ENCODE measurements around the gene PPIF.

PPIF gene

DNA sequence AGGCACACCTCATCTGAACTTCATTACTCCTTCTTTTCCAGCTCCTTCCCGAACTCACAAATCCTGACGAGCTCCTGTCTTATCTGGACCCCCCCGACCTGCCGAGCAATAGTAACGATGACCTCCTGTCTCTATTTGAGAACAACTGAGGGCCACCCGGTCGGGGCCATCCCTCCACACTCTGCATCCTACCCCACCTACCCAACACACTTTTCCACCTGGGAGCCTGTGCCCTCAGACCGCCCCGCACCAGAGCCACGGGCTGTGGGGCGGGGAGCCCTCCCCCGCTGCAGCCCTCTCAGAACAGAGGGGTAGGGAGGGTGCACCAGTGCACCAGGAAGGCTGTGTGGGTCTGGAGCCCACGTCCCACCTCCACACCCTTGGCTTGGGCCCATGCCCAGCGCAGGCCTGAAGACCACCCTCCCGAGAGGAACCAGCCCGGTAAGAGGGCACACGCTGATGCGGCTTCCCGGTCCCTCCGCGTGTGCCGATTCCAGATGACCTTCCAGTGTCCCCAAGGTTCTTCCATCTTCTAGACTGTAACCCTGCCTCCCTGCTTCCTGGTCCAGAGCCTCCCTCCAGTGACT is 34.6 kb upstream of the PPIF start:
- intact Hi-C loops (cut with DNase I) = no loop called here

DNA sequence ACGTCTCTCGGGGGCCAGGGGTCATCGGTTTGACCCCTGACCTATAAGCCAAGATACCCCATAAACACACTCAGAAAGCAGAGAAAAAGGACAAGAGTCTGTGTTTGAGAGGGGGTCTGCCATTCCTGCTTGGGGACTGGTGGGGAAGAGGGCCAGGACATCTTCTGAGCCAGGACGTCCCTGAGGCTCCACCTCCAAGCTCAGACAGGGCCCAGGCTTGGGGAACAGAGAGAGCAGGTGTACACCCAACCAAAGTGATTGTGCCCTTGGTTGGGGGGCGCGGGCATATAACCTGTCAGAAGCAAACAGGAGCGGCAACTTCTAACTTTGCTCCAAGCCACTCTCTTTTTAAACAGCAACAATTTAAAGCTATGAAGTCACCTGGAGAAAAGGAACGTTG is 33.9 kb upstream of the PPIF start:
- DNase-seq = peak in 1 of 10 donors; percentile 37
- intact Hi-C loops (cut with DNase I) = no loop called here

More for the DNA sequence above, 34.6 kb upstream of the PPIF start:
- peak in 3 of 10 donors; percentile 18 to 57 (median 52) for DNase-seq

DNA sequence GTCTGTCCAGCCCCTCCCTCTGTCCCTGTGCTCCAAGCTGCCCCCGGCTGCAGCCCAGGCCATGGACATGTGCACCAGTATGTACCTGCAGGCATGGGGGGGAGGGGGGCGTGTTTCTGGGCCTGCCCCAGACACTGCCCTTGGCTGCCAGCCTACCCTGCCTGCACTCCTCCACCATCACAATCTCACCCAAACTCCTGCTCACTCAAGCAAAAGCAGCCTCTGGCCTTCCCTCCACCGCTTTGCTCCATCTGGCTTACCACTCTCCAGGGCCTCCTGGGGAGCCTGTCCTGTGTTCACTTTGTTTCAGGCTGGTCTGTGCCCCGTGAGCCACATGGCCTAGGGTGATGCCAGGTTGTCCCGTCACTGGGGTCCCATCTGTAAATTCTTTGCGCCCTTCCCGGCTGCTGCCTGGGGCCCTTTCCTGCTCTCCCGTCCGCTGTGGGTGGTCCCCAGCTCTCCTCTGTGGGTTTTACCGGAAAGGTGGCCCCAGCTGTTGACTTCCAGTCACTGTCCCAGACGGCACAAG is 33.3 kb upstream of the PPIF start:
- DNase-seq = peak in 4 of 10 donors; percentile 18 to 67 (median 61)
- intact Hi-C loops (cut with DNase I) = no loop called here

DNA sequence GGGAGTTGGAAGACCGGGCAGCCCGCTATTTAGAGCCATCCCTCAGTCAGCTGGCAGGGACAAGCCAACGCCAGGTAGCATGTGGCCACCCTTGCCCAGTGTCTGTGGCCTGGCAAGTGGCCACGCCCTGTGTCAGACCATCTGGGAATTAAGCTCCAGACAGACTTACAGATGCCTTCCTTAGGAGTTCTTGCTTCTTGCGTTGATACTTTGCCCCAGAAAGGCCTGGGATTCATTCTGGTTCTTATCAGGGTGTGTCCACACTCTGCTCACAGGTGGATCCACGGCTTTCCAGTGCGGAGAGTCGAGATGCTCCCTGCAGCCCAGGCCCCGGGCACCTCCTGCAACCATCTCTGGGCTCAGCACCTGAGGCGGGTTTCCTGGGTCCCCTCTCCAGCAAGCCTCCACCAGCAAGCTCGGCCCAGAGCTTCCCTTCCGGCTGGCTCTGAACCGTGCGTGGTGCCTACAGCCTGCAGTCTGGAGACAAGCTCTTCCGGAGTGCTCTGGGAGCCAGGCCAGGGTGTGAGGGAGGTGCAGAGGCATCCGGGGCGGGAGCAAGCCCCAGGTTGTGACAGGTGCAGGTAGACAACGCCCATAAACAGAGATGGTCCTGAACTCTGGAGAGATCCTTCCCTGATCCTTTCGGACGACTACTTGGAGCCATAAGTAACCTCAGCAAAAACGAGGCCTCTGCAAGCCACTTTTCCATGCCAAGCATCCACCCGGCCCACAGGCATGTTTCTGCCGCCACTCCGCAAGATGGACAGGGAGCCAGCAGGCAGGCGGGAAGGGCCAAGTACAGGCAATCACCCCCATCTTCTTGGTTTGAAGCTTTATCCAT is 32.3 kb upstream of the PPIF start:
- DNase-seq = peak in 4 of 10 donors; percentile 28 to 88 (median 78)

DNA sequence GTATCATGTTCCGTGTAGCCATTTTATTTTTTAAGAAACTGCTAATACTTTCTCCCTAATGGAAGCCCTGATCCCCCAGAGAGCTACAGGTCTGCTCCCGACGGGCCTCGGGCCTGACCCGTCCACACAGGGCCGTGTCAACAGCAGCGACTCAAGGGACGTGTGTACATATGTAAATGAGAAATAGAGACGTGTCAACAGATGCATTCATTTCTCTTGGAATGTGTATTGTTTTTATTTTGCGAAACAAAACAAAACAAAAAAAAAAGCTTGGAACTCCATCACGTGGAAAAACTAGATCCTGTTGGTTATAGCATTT is 31.7 kb upstream of the PPIF start:
- DNase-seq = peak in 1 of 10 donors; percentile 50
- intact Hi-C loops (cut with DNase I) = no loop called here

More for the DNA sequence above, 32.3 kb upstream of the PPIF start:
- intact Hi-C loops (cut with DNase I) = no loop called here

DNA sequence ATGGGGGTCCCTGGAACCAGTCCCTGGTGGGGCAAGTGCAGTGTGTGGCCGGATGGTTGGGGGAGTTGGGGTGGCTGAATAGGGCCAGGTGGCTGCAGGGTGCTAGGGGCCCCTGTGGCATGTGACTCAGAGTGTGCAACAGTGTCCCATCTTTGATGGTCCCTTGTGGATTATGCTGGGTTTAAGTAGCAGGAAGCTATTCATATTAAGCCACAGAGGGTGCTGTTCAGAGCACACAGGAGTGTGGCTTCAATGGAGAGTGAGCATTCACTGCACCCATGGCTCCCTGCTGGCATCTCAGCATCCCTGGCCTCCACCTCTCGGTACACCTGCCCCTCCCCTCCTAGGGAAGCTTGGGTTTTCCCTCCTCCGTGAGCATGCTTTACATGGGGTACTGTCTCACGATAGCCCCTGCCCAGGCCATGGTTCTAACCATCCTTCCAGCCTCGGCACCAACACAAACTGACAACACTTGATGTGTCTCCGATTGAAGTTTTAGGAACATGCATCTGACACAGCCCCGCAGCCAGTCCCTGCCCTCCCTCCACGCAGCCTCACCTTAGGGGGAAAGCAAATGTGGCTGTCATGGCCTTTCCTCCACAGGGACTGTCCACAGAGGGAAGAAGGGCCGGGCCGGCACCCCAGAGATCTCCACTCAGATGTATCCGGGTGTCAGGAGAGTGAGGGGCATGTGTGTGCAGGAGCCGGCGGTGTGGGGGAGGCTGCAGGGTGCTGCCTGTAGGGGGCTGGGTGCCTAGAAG is 30.4 kb upstream of the PPIF start:
- intact Hi-C loops (cut with DNase I) = no loop called here
- peak in 3 of 10 donors; percentile 22 to 66 (median 23) for DNase-seq

DNA sequence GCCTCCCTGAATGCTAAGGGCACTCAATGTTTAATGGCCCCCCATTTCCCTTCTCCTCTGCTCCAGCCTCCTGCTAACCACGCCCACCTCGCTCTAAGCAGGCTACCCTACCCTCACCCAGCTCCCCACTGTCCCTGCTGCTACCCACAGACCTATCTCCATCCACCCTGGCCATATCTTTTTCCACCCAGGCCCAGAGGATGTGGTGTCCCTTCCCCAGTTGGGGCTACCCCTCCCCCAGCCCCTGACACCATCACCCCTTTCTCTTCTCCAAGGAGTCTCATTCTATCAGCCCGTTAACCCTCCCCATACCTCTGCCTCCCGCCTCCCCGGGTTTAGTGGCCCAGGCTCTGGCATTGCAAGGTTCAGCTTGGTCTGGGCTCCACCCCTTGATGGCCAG is 28.9 kb upstream of the PPIF start:
- DNase-seq = peak in 2 of 10 donors; percentile 3 to 15
- intact Hi-C loops (cut with DNase I) = no loop called here

DNA sequence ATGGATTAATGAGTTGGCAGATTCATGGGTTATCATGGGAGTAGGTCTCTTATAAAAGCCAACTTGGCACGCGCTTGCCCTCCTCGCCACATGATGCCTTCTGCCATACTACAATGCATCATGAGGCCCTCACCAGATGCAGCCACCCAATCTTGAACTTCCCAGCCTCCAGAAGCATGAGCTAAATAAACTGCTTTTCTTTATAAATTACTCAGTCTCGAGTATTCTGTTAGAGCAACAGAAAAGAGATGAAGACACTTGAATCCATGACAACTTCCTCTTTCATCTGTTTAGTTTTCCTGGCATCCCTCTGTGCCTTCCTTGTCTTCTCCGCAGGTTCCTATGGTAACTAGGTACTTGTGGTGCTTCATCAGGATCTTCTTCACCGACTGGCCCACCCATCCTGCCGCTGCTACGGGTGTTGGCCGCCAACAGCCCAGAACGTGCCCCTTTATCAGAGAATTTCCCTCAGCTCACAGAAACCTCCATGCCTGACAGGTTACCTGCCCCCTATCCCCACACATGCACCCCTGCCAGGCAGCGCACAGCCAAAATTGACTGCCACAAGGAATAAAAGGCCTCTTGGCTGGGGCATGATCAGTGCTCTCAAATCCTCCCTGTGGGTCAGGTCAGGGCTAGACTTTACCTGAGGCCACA is 28.0 kb upstream of the PPIF start:
- DNase-seq = peak in 2 of 10 donors; percentile 53 to 60

DNA sequence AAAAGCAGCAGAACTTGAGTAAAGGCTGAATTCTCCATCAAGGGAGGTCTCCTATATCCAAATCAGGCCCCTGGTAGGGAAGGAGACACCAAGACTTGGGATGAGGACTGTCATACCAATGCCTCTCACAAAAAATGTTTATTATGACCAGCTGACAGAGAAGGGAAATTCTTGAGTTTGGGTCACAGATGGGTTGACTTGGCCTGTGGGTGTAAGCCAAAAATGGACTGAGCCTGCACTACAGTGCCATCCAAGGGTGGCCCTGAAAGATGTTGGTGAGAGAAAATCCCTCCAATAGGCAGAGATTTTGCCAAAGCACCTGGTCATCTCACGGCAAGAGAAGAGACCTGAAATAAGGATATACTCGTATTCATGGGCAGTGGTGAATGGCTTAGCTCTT is 27.0 kb upstream of the PPIF start:
- intact Hi-C loops (cut with DNase I) = no loop called here

More for the DNA sequence above, 28.0 kb upstream of the PPIF start:
- intact Hi-C loops (cut with DNase I) = no loop called here

DNA sequence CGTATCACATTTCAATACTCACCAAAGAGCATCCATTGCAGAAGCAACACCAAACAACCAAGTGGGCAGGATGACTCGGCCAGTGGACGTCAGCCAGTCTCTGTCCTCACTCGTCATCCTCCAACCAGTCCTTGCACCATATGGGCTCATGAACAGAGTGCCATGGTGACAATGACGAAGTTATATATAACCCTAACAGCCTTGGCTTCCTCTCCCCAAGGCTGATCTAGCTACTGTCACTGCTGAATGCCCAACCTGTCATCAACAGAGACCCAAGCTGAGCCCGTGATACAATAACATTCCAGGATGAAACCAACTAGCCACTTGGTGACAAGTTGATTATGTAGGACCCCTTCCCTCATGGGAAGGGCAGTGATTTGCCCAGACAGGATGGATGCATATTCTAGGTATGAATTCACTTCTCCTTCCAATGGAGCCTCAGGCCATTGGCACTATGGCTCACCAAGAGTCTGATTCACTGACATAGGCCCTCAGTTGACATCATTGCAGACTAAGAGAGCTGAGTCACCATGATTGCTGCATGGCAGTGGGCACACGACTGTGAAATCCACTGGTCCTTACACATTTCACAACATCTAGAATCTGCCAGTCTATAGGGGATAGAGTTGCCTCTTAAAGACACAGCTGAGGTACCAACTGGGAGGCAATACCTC is 26.3 kb upstream of the PPIF start:
- intact Hi-C loops (cut with DNase I) = no loop called here

More for the DNA sequence above, 27.0 kb upstream of the PPIF start:
- DNase-seq = no peak

DNA sequence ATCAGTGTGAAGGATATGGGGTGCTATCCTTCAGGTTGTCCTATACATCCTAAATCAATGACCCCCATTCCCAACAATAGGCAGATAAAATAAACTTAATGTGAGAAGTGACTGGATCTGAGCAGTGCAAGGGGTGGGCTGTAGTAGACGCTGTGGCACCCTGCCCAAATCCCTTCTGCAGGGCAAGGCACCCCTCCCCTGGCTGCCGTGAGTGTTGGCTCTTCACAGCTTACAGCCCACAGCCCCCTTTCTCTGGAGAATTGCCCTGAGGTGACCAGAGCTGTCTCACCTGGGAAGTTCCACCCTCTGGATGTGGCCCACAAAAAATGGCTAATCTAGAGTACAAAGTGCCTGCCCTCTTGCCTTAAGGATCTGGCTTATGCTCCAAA is 25.8 kb upstream of the PPIF start:
- intact Hi-C loops (cut with DNase I) = no loop called here
- DNase-seq = peak in 2 of 10 donors; percentile 14 to 52

More for the DNA sequence above, 26.3 kb upstream of the PPIF start:
- peak in 2 of 10 donors; percentile 76 to 87 for DNase-seq

DNA sequence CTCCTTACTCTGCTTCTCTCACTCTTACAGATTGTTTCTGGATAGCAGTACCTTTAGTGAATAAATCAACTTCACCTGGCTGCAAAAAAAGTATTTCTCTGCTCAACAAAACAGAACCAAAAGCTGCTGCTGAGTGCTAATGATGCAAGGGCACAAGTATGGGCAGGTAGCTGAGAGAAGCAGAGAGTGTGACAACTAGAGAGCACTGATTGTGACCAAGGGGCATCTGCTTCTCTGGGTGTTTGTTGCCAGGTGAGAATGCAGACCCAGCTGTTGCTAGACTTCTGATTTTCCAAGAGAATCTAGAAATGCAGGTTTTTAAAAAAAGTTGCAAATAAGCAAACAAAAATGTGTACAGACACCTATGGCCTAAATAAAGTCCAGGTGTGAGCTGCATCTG is 25.3 kb upstream of the PPIF start:
- no peak for DNase-seq
- intact Hi-C loops (cut with DNase I) = no loop called here

DNA sequence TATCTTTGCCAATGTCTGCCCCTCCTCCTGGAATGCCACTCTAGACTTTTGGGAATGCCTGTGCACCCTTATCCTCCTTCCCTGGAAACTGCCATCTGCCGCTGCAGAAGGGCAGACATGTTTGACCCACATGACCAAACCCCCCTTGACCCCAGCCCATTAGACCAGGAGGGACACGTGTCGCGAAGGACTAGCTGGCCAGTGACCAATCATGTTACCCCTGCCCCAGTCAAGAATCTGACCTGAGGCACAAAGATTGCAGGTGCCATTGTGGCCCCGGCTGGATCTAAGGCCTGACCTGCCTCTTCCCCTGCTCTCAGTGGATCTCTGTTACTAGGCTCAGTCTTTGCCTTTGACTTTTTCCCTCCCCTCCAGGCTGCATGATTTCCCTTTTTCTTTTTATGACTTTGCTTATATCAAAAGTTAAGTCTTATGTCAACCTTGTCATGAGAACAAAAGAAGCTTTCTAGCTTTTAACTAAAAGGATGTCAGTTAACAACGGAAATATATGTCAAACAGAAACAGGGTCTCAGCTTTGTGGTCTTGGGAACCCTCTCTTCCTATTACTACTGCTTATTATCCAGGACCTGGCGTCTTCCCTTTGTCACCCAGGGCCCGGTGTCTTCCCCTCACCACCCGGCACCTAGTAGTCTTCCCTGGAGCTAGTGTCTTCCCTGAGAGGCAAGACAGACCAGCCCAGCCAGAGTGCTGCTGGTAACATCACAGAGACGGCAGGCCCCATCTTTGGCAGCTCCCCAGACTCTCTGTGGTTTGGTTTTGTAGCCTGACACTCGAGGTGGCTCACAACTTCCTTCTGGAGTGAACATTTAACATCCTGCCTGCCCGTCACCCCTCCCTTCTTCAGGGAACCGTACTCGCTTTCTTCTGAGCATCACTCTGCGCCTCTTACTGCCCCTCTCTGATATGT is 24.4 kb upstream of the PPIF start:
- DNase-seq = peak in 2 of 10 donors; percentile 65 to 86
- intact Hi-C loops (cut with DNase I) = no loop called here

DNA sequence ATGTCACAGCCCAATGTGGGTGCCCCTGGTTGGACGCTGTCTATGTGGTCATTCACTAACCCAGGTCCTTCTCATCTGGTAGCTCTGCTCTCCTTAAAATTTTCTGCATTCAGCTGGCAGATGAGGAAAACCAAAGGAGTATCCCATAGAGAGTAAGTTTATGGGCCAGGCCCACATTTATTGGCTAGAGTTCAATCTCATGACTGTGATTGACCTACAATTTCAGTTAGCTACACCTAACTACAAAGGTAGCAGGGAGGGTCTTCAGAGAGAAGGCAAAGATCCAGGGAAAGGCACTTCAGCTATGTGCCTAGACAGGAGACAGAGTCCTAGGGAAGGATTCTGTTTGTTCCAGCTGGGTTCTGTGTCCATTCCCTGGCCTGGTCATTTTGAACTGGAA is 23.7 kb upstream of the PPIF start:
- intact Hi-C loops (cut with DNase I) = no loop called here
- DNase-seq = no peak

DNA sequence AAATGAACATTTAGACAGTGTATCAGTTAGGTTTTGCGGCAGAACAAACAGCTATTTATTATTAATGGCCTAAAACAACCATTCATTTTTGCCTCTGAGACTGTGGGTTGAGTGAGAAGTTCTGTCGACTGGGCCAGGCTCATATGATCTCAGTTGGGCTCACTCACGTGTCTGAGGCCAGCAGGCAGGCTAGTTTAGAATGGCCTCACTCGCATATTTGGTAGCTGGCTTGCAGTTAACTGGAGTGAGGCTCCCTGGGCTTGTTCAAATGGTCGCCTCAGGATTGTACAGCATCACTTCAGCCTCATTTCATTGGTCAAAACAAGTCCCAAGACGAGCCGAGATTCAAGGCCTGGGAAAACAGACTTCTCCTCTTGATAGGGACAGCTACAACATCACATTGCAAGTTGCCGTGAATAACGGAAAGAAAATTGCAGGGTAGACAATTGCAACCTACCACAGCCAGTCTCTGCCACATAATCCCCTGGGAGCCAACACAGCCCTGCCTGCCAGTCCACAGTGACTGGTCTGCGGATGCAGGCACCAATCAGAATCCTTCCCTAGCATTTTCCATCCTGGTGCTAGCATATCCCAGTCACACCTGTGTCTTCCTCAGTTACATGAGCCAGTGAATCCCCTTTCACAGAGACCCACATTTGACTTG is 23.1 kb upstream of the PPIF start:
- peak in 1 of 10 donors; percentile 45 for DNase-seq
- intact Hi-C loops (cut with DNase I) = no loop called here

DNA sequence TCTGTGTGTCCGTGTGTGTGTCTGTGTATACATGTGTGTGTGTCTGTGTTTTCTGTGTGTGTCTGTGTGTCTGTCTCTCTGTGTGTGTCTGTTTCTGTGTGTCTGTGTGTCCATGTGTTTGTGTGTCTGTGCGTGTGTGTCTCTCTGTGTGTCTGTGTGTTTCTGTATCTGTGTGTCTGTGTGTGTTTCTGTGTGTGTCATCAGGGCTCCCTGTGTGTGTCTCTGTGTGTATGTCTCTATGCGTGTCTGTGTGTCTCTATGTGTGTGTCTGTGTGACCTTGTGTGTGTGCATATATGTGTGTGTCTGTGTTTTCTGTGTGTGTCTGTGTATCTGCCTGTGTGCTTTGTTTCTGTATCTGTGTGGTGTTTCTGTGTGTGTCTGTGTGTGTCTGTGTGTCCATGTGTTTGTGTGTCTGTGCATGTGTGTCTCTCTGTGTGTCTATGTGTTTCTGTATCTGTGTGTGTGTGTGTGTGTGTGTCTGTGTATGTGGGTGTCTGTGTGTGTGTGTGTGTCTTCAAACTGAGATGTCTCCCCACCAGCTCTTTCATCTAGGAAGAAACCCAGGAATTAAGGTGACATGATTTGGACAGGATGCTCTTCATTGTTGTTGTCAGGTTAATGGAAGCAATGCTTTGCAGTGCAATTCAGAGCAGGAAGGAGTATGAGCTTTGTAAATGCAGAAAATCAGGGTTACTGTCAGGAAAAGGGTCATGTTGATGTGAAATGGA is 20.7 kb upstream of the PPIF start:
- intact Hi-C loops (cut with DNase I) = no loop called here
- no peak for DNase-seq

DNA sequence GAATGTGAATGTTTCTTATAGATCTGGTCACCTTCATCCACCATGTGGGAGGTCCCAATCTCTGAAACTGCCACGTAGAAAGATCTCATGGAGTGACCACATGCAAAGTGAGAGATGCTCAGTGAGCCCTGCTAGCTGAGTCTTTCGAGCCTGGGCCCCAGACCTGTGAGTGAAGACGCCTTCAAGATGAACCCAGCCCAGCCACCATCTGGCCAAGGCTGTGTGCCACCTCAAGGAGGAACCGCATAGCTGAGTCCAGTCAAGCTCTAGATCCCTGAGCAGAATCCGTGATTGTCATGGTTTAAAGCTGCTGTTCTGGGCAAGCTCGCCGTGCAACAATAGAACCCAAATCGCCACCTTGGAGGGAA is 20.2 kb upstream of the PPIF start:
- DNase-seq = peak in 2 of 10 donors; percentile 23 to 61
- intact Hi-C loops (cut with DNase I) = no loop called here

Measured in posterior cingulate gyrus (tissue), 11 donors.